PC-3 (cell line): Measurements from ENCODE around the gene FAM9C. TPM values are rescaled to one million over a fixed set of nuclear protein-coding genes. Genes with fewer than 3 reads are reported as not detected.

Experiments used
- ATAC-seq: fragments of 200-7000 bp; cut with Tn5 transposase; 2 replicates; pipeline ENCODE4 v1.9.1; 2020; ENCODE audit warnings: mild to moderate bottlenecking, moderate library complexity
- BruUV-seq: library from RNA; stranded (reverse); fragments of 400-500 nt; replicated peaks from 2 replicates; lab custom pipeline; 2021; lab: Mats Ljungman, UMichigan
- CTCF ChIA-PET: fragments of 300-600 bp; sonication (Branson Sonifier 250); formaldehyde crosslinking; loops from one replicate; lab custom pipeline; 2022; ENCODE audit warnings: antibody characterized with exemption; lab: Charles Lee
- POLR2A ChIA-PET: fragments of 300-600 bp; sonication (Branson Sonifier 250); formaldehyde crosslinking; loops from one replicate; lab custom pipeline; 2022; ENCODE audit warnings: antibody characterized with exemption; ENCODE audit not compliant: unreplicated experiment; lab: Charles Lee
- DNase-seq: peaks from one replicate; pipeline ENCODE4 v3.0.0-alpha.2; 2015
- H2AFZ ChIP-seq: fragments of 300-600 bp; sonication (generic); 2 replicates; pipeline ENCODE4 v1.6.0; 2016; ENCODE audit warnings: antibody characterized with exemption, low read length
- H3F3A ChIP-seq: fragments of 300-600 bp; sonication (generic); one replicate; pipeline ENCODE4 v1.6.0; 2017; ENCODE audit warnings: antibody characterized with exemption, low read length, control low read depth, mild to moderate bottlenecking; ENCODE audit not compliant: unreplicated experiment
- H3K27ac ChIP-seq: fragments of 300-600 bp; sonication (generic); 2 replicates; pipeline ENCODE4 v1.5.1; 2016; ENCODE audit warnings: mild to moderate bottlenecking, low read length
- H3K27me3 ChIP-seq: fragments of 300-600 bp; sonication (generic); 2 replicates; pipeline ENCODE4 v1.6.1; 2016; ENCODE audit warnings: low read length, mixed read lengths
- H3K36me3 ChIP-seq: fragments of 300-600 bp; sonication (generic); 2 replicates; pipeline ENCODE4 v1.6.1; 2016; ENCODE audit warnings: low read depth, mixed run types, low read length, mixed read lengths
- H3K4me1 ChIP-seq: fragments of 300-600 bp; sonication (generic); 2 replicates; pipeline ENCODE4 v1.5.1; 2016; ENCODE audit warnings: low read length; ENCODE audit not compliant: insufficient read depth
- H3K4me2 ChIP-seq: fragments of 300-600 bp; sonication (generic); 2 replicates; pipeline ENCODE4 v1.6.0; 2016; ENCODE audit warnings: low read length
- H3K4me3 ChIP-seq: fragments of 300-600 bp; sonication (generic); 2 replicates; pipeline ENCODE4 v1.5.1; 2016; ENCODE audit warnings: mild to moderate bottlenecking, low read length, mixed read lengths
- H3K79me2 ChIP-seq: fragments of 300-600 bp; sonication (generic); 2 replicates; pipeline ENCODE4 v1.6.1; 2017; ENCODE audit warnings: low read length, mixed read lengths
- H3K9ac ChIP-seq: fragments of 300-600 bp; sonication (generic); 2 replicates; pipeline ENCODE4 v1.6.0; 2016; ENCODE audit warnings: mild to moderate bottlenecking, low read length
- H3K9me2 ChIP-seq: fragments of 300-600 bp; sonication (generic); replicated peaks from 2 replicates; pipeline ENCODE4 v1.6.1; 2016; ENCODE audit warnings: mixed run types, low read length, mixed read lengths
- H3K9me3 ChIP-seq: fragments of 300-600 bp; sonication (generic); 2 replicates; pipeline ENCODE4 v1.6.1; 2016; ENCODE audit warnings: low read length, mixed read lengths
- H4K20me1 ChIP-seq: fragments of 300-600 bp; sonication (generic); 2 replicates; pipeline ENCODE4 v1.6.1; 2016; ENCODE audit warnings: low read length, mixed read lengths
- CTCF ChIP-seq: fragments of 300-600 bp; sonication (generic); conservative IDR thresholded peaks from 2 replicates; pipeline ENCODE4 v1.5.1; 2017; ENCODE audit warnings: antibody characterized with exemption, low read depth, mild to moderate bottlenecking, low read length
- EZH2 ChIP-seq: fragments of 300-600 bp; sonication (generic); IDR thresholded peaks from one replicate; pipeline ENCODE4 v1.6.1; 2017; ENCODE audit warnings: antibody characterized with exemption, mild to moderate bottlenecking, low read length; ENCODE audit not compliant: unreplicated experiment
- EZH2phosphoT487 ChIP-seq: fragments of 300-600 bp; sonication (generic); IDR thresholded peaks from 2 replicates; pipeline ENCODE4 v1.6.1; 2018; ENCODE audit warnings: mild to moderate bottlenecking, antibody characterized with exemption, low read length, borderline replicate concordance
- intact Hi-C: fragments of 100-400 bp; cut with micrococcal nuclease; formaldehyde crosslinking; loops from 2 replicates; pipeline ENCODE4 v1.9.0; 2023
- total RNA-seq: library from RNA; depleted of rRNA; stranded (reverse); fragments of >200 nt; gene quantifications from 2 replicates; pipeline ENCODE4 v1.2.3, GENCODE V29; 2014

The FAM9C gene
- total RNA-seq, 1 experiment from 2014 or later = not detected

- ChIA-PET POLR2A (no interaction called here), CTCF (no interaction called here)
- H3K79me2 ChIP-seq = no peaks in the 10 kb centered on the region
- H3K27me3 ChIP-seq = no peaks in the 10 kb centered on the region
- H3F3A ChIP-seq = no peaks in the 10 kb centered on the region
- no peaks in the 10 kb centered on the region for H3K4me1 ChIP-seq
- no peaks in the 10 kb centered on the region for H3K9me2 ChIP-seq
- H2AFZ ChIP-seq = no peak overlapping the region
- ATAC-seq (peak; percentile 24; the same call in 1 of the 2 replicates), DNase-seq (peak; percentile 14)
- BruUV-seq = no TSS peak
- intact Hi-C loops = no loop called here
- H3K27ac ChIP-seq = peak overlapping the region; percentile 20; the same call in 1 of the 2 replicates
- TF ChIP-seq EZH2phosphoT487 = no peak
- no peak for TF ChIP-seq EZH2
- TF ChIP-seq CTCF = no peak
- no peak overlapping the region for H3K4me2 ChIP-seq
- no peak overlapping the region for H3K9ac ChIP-seq
- H3K4me3 ChIP-seq = no peak overlapping the region
- H4K20me1 ChIP-seq = no peaks in the 10 kb centered on the region
- no peaks in the 10 kb centered on the region for H3K36me3 ChIP-seq
- H3K9me3 ChIP-seq = no peaks in the 10 kb centered on the region
Observed at GRCh38 chrX:13069771-13070416, 25.5 kb upstream of the FAM9C start.

- no peaks in the 10 kb centered on the region for H3K36me3 ChIP-seq
- H3K9ac ChIP-seq = no peak overlapping the region
- no peaks in the 10 kb centered on the region for H4K20me1 ChIP-seq
- H3K4me3 ChIP-seq = no peak overlapping the region
- H3K4me1 ChIP-seq = no peaks in the 10 kb centered on the region
- intact Hi-C loops = no loop called here
- no peak overlapping the region for H2AFZ ChIP-seq
- CTCF ChIA-PET = no interaction called here
- H3K4me2 ChIP-seq = no peak overlapping the region
- H3K27me3 ChIP-seq = no peaks in the 10 kb centered on the region
- no peak overlapping the region for H3K27ac ChIP-seq
- ATAC-seq (no peak), DNase-seq (no peak)
- H3F3A ChIP-seq = no peaks in the 10 kb centered on the region
- H3K9me2 ChIP-seq = no peaks in the 10 kb centered on the region
- H3K9me3 ChIP-seq = no peaks in the 10 kb centered on the region
- no TSS peak for BruUV-seq
- POLR2A ChIA-PET = no interaction called here
- TF ChIP-seq CTCF (no peak), EZH2phosphoT487 (no peak), EZH2 (no peak)
- no peaks in the 10 kb centered on the region for H3K79me2 ChIP-seq
Observed at GRCh38 chrX:13068651-13069050, 24.2 kb upstream of the FAM9C start.

GRCh38 chrX:13067773-13068172 is 23.4 kb upstream of the FAM9C start:
- ChIA-PET CTCF (no interaction called here), POLR2A (no interaction called here)
- no peak for TF ChIP-seq EZH2phosphoT487
- TF ChIP-seq CTCF = no peak
- TF ChIP-seq EZH2 = no peak
- intact Hi-C loops = no loop called here
- no peak overlapping the region for H2AFZ ChIP-seq
- H3K9me3 ChIP-seq = no peaks in the 10 kb centered on the region
- no peaks in the 10 kb centered on the region for H3F3A ChIP-seq
- DNase-seq (no peak), ATAC-seq (no peak)
- no peaks in the 10 kb centered on the region for H3K27me3 ChIP-seq
- no peaks in the 10 kb centered on the region for H3K4me1 ChIP-seq
- H3K79me2 ChIP-seq = no peaks in the 10 kb centered on the region
- no peak overlapping the region for H3K9ac ChIP-seq
- H3K36me3 ChIP-seq = no peaks in the 10 kb centered on the region
- BruUV-seq = no TSS peak
- no peak overlapping the region for H3K27ac ChIP-seq
- no peak overlapping the region for H3K4me2 ChIP-seq
- H3K9me2 ChIP-seq = no peaks in the 10 kb centered on the region
- H3K4me3 ChIP-seq = no peak overlapping the region
- no peaks in the 10 kb centered on the region for H4K20me1 ChIP-seq
